Neutrophil (primary cell): Measurements from ENCODE around the gene MBIP.
A peak's percentile ranks its signal among the peaks of the same experiment; 100 is the strongest.

Experiments used
- H3K27ac ChIP-seq: fragments of 200-600 bp; sonication (generic); 2 replicates; pipeline ENCODE4 v1.5.1; 2016; ENCODE audit warnings: mild to moderate bottlenecking, moderate library complexity
- H3K27me3 ChIP-seq: fragments of 200-600 bp; sonication (generic); 2 replicates; pipeline ENCODE4 v1.6.0; 2016; ENCODE audit warnings: mild to moderate bottlenecking
- H3K36me3 ChIP-seq: fragments of 200-600 bp; sonication (generic); 2 replicates; pipeline ENCODE4 v1.5.1; 2017
- H3K4me1 ChIP-seq, 2 experiments: fragments of 200-600 bp in 1 of 2; sonication (generic) in 1 of 2; 1 replicate in 1 of 2; 2 replicates in 1 of 2; pipeline versions ENCODE4 v1.5.1 to v1.6.1; 2013 to 2016; ENCODE audit warnings: low read depth in 1 of 2, low read length in 1 of 2, mild to moderate bottlenecking in 1 of 2, moderate library complexity in 1 of 2; ENCODE audit not compliant: control insufficient read depth in 1 of 2, insufficient read depth in 1 of 2
- H3K4me3 ChIP-seq, 2 experiments: fragments of 200-600 bp in 1 of 2; sonication (generic) in 1 of 2; 1 replicate in 1 of 2; 2 replicates in 1 of 2; pipeline ENCODE4 v1.5.1; 2013 to 2016; ENCODE audit warnings: low read depth in 1 of 2, low read length in 1 of 2, mild to moderate bottlenecking in 1 of 2, moderate library complexity in 1 of 2
- H3K9me3 ChIP-seq: fragments of 200-600 bp; sonication (generic); 2 replicates; pipeline ENCODE4 v1.5.1; 2016
- CTCF ChIP-seq: fragments of 200-600 bp; sonication (generic); IDR thresholded peaks from 2 replicates; pipeline ENCODE4 v1.5.1; 2016; ENCODE audit warnings: antibody characterized with exemption

Gene MBIP

DNA sequence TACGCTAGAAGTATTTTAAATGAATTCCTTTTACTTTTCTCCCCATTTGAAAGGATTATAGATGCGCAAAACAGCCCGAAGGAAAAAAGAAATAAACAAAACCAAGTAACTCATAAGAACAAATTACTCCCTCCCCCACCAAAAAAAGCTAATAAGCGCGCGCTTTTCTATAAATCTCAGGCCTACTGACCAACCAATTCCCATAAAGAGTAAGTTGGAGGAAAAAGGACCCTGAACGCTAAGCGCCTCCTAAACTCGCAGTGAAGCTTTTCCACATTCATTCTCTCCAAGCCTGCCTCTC is 588 bp downstream of the MBIP start:
- no peaks in the 10 kb centered on the region for H3K36me3 ChIP-seq
- no peaks in the 10 kb centered on the region for H3K9me3 ChIP-seq
- peaks cover 42% of the 10 kb centered on the region for H3K27me3 ChIP-seq
- peak overlapping the region; percentile 71 to 72 for H3K4me3 ChIP-seq
- peak overlapping the region; percentile 64 for H3K27ac ChIP-seq
- no peak for TF ChIP-seq CTCF
- H3K4me1 ChIP-seq, result peaks cover 8 to 15% of the 10 kb centered on the region in 2 experiments

GRCh38 chr14:36317650-36318049 is 2.8 kb downstream of the MBIP start:
- H3K9me3 ChIP-seq, result no peaks in the 10 kb centered on the region
- peaks cover 11% of the 10 kb centered on the region for H3K36me3 ChIP-seq
- H3K27ac ChIP-seq, result no peak overlapping the region
- peaks cover 8 to 15% of the 10 kb centered on the region in 2 experiments for H3K4me1 ChIP-seq
- TF ChIP-seq CTCF, result no peak
- no peak overlapping the region for H3K4me3 ChIP-seq
- H3K27me3 ChIP-seq, result peaks cover 20% of the 10 kb centered on the region

- H3K4me3 ChIP-seq, result no peak overlapping the region
- no peaks in the 10 kb centered on the region for H3K9me3 ChIP-seq
- H3K4me1 ChIP-seq, result peaks cover 8 to 15% of the 10 kb centered on the region in 2 experiments
- TF ChIP-seq CTCF, result no peak
- H3K27ac ChIP-seq, result no peak overlapping the region
- peaks cover 15% of the 10 kb centered on the region for H3K36me3 ChIP-seq
- H3K27me3 ChIP-seq, result peaks cover 5% of the 10 kb centered on the region
These were observed 4.3 kb downstream of the MBIP start for GRCh38 chr14:36316131-36316530.

GRCh38 chr14:36315159-36315853 is 5.1 kb downstream of the MBIP start:
- peaks cover 23% of the 10 kb centered on the region for H3K36me3 ChIP-seq
- H3K27me3 ChIP-seq, result no peaks in the 10 kb centered on the region
- no peak for TF ChIP-seq CTCF
- no peak overlapping the region for H3K4me3 ChIP-seq
- peaks cover 8 to 11% of the 10 kb centered on the region in 2 experiments for H3K4me1 ChIP-seq
- H3K9me3 ChIP-seq, result no peaks in the 10 kb centered on the region
- H3K27ac ChIP-seq, result no peak overlapping the region

DNA sequence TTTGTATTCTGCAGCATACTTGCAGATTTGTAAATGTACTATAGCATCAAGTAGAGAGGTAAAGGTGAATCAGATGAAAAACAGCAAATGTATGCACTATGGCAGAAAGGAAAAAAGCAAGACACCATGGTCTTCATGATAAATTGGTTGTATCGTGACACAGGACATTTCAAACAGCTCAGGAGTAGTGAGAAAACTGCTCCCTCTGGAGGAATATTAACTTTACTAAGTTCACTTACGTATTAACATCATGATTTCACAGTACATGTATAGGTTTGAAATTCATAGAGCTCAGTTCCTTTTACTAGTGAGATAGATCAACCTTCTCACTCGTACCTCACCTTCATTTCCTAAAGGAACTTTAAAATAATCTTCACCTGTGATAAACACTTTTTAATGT is 6.5 kb downstream of the MBIP start:
- TF ChIP-seq CTCF, result no peak
- Histone ChIP-seq H3K9me3 (no peaks in the 10 kb centered on the region), H3K36me3 (peaks cover 37% of the 10 kb centered on the region), H3K27ac (no peak overlapping the region), H3K4me3 (no peak overlapping the region), H3K4me1 (no peaks in the 10 kb centered on the region), H3K27me3 (no peaks in the 10 kb centered on the region)
